ENCODE measurements around the gene ECE1.

DNA sequence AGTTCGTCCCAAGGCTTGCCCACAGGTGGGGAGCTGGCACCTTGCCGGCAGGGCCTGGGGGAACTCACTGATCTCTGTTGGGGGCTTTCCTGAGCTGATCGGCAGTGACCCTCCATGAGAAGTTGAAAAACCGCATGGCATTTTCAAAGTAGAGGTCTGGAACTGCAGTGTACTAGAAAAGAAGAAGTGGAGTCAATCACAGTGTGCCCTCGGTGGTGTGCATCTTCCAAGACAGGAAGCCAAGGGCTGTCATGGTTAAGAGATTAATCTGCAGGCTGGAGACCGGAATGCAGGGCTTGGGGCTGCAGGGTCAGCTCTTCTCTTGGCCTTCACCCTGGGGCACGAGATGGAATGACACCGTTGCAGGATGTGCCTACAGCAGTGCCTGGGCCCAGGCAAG, 56.8 kb downstream of the ECE1 start:
- TF ChIP-seq, protein P1, sequence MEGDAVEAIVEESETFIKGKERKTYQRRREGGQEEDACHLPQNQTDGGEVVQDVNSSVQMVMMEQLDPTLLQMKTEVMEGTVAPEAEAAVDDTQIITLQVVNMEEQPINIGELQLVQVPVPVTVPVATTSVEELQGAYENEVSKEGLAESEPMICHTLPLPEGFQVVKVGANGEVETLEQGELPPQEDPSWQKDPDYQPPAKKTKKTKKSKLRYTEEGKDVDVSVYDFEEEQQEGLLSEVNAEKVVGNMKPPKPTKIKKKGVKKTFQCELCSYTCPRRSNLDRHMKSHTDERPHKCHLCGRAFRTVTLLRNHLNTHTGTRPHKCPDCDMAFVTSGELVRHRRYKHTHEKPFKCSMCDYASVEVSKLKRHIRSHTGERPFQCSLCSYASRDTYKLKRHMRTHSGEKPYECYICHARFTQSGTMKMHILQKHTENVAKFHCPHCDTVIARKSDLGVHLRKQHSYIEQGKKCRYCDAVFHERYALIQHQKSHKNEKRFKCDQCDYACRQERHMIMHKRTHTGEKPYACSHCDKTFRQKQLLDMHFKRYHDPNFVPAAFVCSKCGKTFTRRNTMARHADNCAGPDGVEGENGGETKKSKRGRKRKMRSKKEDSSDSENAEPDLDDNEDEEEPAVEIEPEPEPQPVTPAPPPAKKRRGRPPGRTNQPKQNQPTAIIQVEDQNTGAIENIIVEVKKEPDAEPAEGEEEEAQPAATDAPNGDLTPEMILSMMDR (IDR thresholded peaks at IDR 0.05): no peak
- TF ChIP-seq POLR2A (IDR thresholded peaks at IDR 0.05) (no peak), POLR2AphosphoS5 (IDR thresholded peaks at IDR 0.05) (no peak)

Measured in transverse colon (tissue), 4 donors.